ENCODE data around the gene KRT34. TPM values are rescaled to one million over a fixed set of nuclear protein-coding genes. Genes with fewer than 3 reads are reported as not detected.

The KRT34 gene
- polyA plus RNA-seq, 3 donors, result not detected

DNA sequence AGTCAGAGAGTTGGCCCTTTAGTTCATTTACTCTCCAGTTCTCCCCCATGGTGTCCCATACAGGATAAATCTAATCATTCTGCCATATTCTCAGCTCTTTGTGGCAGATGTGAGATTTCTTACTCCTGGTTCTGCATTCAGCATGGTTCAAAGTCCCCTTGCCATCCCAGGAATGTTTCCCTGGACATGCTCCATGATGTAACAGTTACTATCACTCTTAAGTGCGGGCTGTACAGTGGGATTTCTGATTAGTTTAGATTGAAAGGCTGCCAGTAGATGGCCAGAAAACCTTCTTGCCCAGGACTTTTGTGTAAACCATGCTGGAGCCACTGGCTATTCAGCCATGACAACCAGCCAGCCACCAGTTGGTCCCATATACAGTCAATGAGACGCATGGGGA is 31.9 kb upstream of the KRT34 start:
- peaks cover 7% of the 10 kb centered on the region for H3K4me1 Mint-ChIP-seq
- TF ChIP-seq, protein P1, sequence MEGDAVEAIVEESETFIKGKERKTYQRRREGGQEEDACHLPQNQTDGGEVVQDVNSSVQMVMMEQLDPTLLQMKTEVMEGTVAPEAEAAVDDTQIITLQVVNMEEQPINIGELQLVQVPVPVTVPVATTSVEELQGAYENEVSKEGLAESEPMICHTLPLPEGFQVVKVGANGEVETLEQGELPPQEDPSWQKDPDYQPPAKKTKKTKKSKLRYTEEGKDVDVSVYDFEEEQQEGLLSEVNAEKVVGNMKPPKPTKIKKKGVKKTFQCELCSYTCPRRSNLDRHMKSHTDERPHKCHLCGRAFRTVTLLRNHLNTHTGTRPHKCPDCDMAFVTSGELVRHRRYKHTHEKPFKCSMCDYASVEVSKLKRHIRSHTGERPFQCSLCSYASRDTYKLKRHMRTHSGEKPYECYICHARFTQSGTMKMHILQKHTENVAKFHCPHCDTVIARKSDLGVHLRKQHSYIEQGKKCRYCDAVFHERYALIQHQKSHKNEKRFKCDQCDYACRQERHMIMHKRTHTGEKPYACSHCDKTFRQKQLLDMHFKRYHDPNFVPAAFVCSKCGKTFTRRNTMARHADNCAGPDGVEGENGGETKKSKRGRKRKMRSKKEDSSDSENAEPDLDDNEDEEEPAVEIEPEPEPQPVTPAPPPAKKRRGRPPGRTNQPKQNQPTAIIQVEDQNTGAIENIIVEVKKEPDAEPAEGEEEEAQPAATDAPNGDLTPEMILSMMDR (IDR thresholded peaks at IDR 0.05), result no peak
- intact Hi-C loops (cut with micrococcal nuclease), result no loop called here
- WGBS (ENCODE audit: insufficient coverage), result no CpG with 5 or more reads among the region's 2 CpGs
- no peak for DNase-seq
- H3K4me2 ChIP-seq (replicated peaks; ENCODE audit: extremely low read depth, low read length, poor library complexity, severe bottlenecking), result no peak overlapping the region
- H2AFZ ChIP-seq (ENCODE audit: insufficient read depth, low read depth, low read length, poor library complexity, severe bottlenecking), result no peak overlapping the region
- peaks cover 4 to 5% of the 10 kb centered on the region in 2 donors for H3K4me1 ChIP-seq (ENCODE audit: control insufficient read depth in 1 of 2, insufficient read depth in 2 of 2, low read length in 2 of 2)
- no peaks in the 10 kb centered on the region for H3K79me2 ChIP-seq (ENCODE audit: insufficient read depth, low read length)
- H3K9me3 ChIP-seq (replicated peaks in 1 of 2; ENCODE audit: control insufficient read depth in 1 of 2, insufficient read depth in 1 of 2, low read length in 2 of 2), result no peaks in the 10 kb centered on the region
- H3K9ac ChIP-seq (ENCODE audit: insufficient read depth, low read length, poor library complexity, severe bottlenecking), result no peak overlapping the region
- no peak overlapping the region for H3K4me3 Mint-ChIP-seq
- no peaks in the 10 kb centered on the region for H3K27me3 ChIP-seq (ENCODE audit: control insufficient read depth in 2 of 2, insufficient read depth in 2 of 2, low read length in 2 of 2)
- H3K27me3 Mint-ChIP-seq (ENCODE audit: low read depth in 3 of 3), result peaks cover 6 to 11% (median 8%) of the 10 kb centered on the region in 3 donors
- no peak overlapping the region for H3K4me3 ChIP-seq (replicated peaks in 1 of 3; ENCODE audit: low read depth in 2 of 3, low read length in 3 of 3)
- no peaks in the 10 kb centered on the region for H3K36me3 Mint-ChIP-seq
- no peak overlapping the region for H3K27ac Mint-ChIP-seq
- H3K9me3 Mint-ChIP-seq, result no peaks in the 10 kb centered on the region
- no peaks in the 10 kb centered on the region for H4K20me1 ChIP-seq (ENCODE audit: insufficient read depth, low read length)
- no peaks in the 10 kb centered on the region for H3K36me3 ChIP-seq (replicated peaks in 1 of 2; ENCODE audit: control insufficient read depth in 1 of 2, insufficient read depth in 2 of 2, low read length in 2 of 2)
- no peak overlapping the region for H3K27ac ChIP-seq (ENCODE audit: low read depth in 1 of 2, low read length in 2 of 2)

DNA sequence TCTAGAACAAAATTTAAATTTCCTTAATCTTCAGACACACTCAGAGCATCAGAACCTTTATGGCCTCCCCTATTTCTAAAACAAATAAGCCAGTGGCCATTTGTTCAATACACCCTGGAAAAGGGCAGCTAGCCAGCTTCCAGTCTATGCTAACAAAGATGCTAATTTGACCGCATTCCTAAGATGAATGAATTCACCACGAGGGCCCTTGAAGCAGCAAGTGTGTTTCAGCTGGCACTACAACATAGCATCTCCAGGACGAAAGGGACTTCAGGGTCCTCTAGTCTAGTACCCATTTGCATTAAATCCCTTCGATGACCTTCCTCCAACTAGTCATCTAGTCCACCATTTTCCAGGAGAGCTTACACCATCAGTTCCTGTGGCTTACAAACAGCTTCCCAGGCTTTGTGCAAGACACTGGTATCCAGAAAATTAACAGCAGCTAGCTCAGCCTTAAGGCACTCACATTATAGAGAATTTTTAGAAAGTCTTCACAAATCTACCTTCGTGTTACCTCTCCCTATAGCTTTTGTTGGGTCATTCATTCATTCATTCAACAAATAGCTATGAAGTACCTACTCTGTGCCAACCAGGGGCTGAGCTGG is 31.3 kb upstream of the KRT34 start:
- DNase-seq, result no peak

More for the DNA sequence above, 31.3 kb upstream of the KRT34 start:
- H3K4me2 ChIP-seq (replicated peaks; ENCODE audit: extremely low read depth, low read length, poor library complexity, severe bottlenecking), result no peak overlapping the region
- Mint-ChIP-seq H3K27ac (no peak overlapping the region), H3K36me3 (no peaks in the 10 kb centered on the region), H3K27me3 (ENCODE audit: low read depth in 3 of 3) (peaks cover 6 to 9% (median 8%) of the 10 kb centered on the region in 3 donors), H3K9me3 (no peaks in the 10 kb centered on the region), H3K4me1 (peaks cover 7% of the 10 kb centered on the region), H3K4me3 (no peak overlapping the region)
- TF ChIP-seq, protein P1 (IDR thresholded peaks at IDR 0.05), result no peak
- H3K4me3 ChIP-seq (replicated peaks in 1 of 3; ENCODE audit: low read depth in 2 of 3, low read length in 3 of 3), result no peak overlapping the region
- H3K27ac ChIP-seq (ENCODE audit: low read depth in 1 of 2, low read length in 2 of 2), result no peak overlapping the region
- no peaks in the 10 kb centered on the region for H4K20me1 ChIP-seq (ENCODE audit: insufficient read depth, low read length)
- peaks cover 4 to 5% of the 10 kb centered on the region in 2 donors for H3K4me1 ChIP-seq (ENCODE audit: control insufficient read depth in 1 of 2, insufficient read depth in 2 of 2, low read length in 2 of 2)
- intact Hi-C loops (cut with micrococcal nuclease), result no loop called here
- 59% methylated on average over 4 of the region's 5 CpGs for WGBS (ENCODE audit: insufficient coverage)
- H3K27me3 ChIP-seq (ENCODE audit: control insufficient read depth in 2 of 2, insufficient read depth in 2 of 2, low read length in 2 of 2), result no peaks in the 10 kb centered on the region
- no peaks in the 10 kb centered on the region for H3K36me3 ChIP-seq (replicated peaks in 1 of 2; ENCODE audit: control insufficient read depth in 1 of 2, insufficient read depth in 2 of 2, low read length in 2 of 2)
- no peak overlapping the region for H3K9ac ChIP-seq (ENCODE audit: insufficient read depth, low read length, poor library complexity, severe bottlenecking)
- no peaks in the 10 kb centered on the region for H3K79me2 ChIP-seq (ENCODE audit: insufficient read depth, low read length)
- no peak overlapping the region for H2AFZ ChIP-seq (ENCODE audit: insufficient read depth, low read depth, low read length, poor library complexity, severe bottlenecking)
- no peaks in the 10 kb centered on the region for H3K9me3 ChIP-seq (replicated peaks in 1 of 2; ENCODE audit: control insufficient read depth in 1 of 2, insufficient read depth in 1 of 2, low read length in 2 of 2)

Measured in CD14-positive monocyte (primary cell).